ENCODE measurements around the gene GRID1.
"Not testable (repeated sequence)": the region's sequence is repeated elsewhere in the genome, so short reads cannot be mapped to it uniquely, and the experiment has no call there.

Gene GRID1

DNA sequence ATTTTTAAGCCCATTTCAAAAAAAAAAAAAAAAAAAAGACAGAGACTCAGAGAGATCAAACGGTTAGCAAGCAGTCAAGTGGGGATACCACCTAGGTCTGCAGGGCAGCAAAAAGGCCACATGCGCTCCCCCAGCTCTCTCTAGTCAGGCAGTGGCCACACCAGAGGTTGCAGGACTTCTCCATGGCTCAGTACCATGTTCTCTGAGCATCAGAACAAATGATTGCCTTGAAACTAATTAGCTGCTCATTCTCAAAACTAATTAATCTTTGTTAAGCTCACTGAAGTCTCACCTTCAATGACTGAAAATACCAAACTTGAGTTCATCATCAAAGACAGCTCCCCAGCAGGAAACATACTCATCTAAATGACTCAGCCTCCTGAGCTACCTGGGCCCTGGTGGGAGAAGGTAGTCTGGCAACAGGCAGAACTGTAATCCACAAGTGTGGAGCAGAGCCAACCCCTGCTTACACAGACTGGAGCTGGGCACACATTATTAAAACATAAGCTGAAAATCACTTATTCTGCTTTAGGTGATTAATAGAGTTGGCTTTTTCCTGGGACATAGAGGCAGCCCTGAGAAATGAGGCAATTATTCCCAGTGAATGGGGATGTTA lies 319.6 kb downstream of the GRID1 start:
- no peak for DNase-seq

DNA sequence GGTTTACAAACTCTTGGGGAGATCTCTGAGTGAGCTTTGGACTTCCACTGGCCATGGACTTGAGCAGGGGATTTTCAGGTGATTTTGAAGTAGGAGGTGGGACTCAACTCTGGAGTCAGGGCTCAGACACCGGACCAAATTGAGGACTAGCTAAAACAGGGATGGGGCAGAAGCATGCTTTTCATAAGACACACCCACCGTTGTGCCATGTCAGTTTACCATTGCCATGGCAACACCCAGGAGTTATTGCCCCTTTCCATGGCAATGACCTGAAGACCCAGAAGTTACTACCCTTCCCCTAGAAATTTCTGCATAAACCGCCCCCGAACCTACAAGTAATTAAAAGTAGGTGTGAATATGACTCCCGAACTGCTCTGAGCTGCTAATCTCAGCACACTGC lies 320.7 kb downstream of the GRID1 start:
- DNase-seq: no peak

DNA sequence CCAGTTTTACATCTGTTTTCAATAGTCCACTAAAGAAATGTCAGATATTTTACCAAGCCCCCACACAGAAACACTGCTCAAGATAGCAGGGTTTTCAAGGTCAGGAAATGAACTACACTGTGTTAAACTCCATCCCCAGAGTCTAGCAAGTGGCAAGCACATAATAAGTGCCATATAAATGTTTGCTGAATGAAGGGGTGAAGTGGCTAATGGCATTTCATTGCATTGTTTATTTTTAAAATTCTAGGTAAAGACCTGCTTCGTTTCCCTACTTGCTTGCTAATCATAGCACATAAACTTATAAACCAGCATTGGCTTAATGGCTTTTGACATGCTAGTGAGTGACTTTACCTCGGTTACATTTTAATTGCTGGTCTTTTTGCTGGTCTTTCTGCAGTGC lies 322.6 kb downstream of the GRID1 start:
- no peak for DNase-seq

DNA sequence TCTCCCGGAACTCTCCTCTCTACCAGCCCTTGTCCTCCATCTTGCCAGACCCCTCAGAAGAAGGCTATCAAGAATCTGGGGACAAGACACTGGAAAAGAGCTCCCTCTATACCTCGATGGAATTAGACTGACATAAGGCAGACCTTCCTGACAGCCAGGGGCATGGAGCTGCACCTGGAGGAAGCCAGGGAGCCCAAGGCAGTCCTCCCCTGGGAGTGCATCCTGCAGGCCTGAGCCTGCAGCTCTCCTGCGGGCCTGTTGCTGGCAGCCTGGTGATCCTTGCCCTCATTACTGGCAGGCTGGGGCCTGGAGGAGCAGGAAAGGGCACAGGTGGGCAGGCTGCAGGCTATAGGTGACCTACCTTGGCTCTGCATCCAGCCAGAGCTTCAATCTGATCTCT lies 323.4 kb downstream of the GRID1 start:
- peak; percentile 66 for DNase-seq

DNA sequence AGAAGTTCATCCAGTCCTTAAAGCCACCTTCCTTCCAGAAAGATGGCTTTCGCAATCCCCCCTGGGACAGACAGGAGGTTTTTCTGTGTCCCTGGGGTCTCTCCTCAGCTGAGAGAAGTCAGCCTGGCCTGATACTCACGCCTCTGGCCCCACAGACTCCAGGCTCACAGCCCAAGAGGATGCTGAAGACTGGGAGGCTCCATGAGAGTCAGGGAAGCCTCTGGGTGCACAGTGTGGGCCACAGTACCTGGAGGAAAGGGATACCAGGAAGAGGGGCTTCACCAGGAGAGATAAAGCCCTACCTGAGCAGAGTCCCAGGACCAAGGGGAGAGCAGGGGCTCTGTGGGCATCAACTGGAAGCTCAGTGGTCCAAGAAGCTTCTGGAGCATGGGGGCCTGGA lies 324.4 kb downstream of the GRID1 start:
- no peak for DNase-seq

DNA sequence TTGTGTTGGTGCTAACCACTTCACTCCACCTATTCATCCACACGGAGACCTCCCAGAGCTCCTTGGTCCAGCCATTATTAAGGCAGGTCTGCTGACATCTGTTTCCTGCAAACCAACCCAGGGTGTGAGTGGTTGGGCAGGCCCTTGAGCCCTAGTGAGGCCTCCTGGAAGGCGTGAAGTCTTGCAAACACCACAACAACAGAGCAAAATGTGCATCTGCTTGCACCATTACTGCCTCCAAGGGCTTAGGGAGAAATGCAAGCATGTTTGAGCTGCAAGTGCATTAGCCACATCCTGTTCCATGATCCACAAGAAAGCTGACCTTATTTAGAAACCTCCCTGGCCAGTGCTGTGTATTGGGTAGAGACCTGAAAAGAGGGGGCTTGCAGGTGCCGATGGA lies 325.5 kb downstream of the GRID1 start:
- no peak for DNase-seq

DNA sequence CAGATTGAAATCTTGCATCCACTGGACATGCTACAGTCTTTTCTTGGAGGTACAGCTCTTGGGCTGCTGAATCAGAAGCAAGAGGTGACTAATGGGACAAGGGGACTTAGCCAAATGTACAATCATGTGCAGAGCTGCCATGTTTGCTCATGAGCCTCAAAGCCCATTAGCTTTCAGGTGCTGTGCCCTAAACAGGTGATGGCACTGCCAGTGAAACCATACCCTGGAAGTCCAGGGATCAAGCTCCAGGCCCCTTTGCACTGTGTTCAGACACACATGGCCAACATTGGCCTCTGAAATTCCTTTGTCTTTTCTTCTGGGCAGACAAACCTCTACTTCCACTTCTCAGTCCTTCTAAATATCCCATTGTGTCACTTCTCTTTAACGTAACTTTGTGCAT lies 328.2 kb downstream of the GRID1 start:
- DNase-seq: no peak

DNA sequence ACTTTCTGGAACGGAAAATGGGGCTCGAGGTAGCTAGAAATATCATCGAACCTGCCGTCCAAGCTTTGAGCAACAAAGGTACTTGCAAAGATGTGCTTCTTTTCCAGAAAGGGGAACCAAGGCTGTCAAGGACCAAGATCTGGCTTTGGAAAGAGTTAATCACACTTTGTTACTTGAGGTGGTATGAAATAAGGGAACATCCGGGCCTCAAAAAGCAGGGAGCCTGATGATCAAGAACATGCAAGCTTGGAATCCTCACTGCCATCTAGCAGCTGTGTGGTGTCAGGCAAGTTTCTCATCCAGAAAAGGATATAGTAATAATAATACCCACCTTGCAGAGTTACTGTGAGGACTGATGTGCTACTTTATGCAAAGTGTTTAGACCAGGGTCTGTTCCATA lies 329.5 kb downstream of the GRID1 start:
- DNase-seq: no peak

DNA sequence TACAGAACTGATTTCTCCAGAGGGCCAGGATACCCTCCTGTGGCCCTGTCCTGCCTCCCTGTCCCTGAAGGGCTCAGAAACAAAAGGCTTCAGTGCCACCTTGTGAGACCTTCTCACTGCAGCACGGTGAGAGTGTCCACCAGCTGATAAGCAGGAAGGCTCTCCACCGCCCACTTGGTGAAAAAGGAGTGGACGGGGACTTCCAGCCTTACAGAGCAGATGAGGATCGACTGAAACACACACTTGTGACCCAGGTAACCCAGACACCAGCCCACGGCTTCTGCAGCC lies 330.1 kb downstream of the GRID1 start:
- no peak for DNase-seq

DNA sequence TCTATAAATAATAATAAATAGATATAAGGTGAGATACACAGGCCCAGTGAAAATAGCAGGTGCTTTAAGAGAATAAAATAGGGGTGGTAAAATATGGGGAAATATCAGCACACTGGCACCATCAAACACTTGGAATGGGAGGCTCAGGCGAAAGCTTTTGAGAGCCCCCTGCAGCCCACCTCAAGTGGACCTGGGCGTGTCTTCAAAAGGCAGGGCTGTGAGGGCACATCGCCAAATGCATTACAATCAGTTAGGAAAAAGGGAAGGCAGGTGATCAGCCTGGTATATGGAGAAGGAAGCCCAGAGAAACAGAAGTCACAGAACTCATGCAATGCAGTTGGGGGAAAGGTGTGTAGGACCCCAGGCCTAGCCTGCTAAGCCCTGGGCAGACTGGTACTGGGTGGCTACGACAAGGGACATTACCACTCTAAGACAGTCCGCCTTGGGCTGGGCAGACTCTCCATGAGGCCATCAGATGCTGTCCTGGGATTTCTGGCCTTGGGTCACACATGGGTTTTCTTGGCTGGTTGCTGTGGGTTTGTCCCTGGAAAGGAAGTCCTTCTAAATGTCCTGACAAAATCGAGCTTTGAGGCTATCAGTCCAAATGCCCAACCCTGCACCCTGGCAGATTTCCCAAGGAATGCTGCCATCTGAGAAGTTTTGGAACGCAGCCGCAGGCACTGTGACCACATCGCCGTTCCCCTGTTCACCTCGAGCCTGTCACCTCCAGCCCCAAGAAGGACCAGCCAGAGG lies 330.6 kb downstream of the GRID1 start:
- no peak for DNase-seq

DNA sequence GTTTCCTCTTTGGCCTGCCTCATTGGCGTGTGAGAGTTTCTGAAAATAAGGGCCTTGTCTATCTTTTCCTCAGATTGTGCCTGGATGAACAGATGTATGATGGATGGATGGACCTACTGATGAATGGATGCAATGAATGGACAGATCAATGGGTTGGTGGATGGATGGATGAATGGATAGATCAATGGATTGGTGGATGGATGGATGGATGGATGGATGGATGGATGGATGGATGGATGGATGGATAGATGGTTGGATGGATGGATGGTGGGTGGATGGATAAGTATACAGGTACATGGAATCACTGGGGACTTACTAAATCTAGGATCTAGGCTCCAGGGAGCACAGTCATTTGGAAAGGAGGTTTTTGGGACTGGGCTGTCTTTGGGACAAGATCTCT lies 331.9 kb downstream of the GRID1 start:
- DNase-seq: no peak

DNA sequence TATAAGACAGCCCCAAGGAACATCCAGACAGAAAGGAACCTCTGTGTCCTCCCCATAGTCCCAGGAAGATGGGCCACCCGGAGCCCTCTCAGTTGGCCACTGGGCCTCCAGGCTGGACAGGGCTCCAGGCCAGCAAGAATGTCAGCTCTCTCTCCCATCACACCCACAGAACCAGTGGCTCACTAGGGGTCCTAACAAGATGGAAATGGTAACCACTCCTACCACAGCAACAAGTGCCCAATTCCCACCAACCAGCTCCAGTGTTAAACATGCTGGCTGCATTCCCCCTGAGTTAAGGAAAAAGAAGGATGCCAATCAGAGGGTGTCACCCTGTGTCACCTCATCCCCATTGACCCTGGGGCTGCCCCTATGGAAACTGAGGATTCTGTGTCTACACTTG lies 333.0 kb downstream of the GRID1 start:
- no peak for DNase-seq

DNA sequence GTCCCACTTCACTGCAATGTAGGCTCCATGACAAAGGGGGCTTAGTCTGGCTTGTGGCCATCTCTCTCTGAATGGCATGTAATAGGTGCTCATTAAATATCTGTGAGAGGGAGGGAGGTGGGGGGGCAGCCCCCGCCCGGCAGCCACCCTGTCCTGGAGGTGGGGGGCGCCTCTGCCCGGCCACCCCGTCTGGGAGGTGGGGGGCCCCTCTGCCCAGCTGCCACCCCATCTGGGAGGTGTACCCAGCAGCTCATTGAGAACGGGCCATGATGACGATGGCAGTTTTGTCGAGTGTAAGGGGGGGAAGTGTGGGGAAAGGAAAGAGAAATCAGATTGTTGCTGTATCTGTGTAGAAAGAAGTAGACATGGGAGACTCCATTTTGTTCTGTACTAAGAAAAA lies 334.5 kb downstream of the GRID1 start:
- DNase-seq: not testable (repeated sequence)

DNA sequence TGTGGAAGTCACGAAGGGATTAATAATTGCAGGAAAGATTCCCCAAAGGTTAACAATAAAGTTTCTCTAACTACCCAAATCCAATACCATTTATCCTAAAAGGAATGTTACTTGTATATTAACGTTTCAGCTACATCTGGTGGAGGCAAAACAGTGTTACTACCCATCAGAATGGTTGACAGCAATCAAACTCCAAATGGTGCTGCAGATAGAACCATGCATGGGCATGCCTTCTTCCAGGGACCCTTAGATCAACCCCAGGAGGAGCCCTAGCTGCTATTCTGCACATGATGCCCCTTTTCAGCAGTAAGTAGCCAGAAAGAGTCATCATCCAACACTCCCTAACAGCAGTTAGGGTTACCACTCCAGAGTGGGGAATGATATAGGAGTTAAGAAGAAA lies 336.3 kb downstream of the GRID1 start:
- no peak for DNase-seq

DNA sequence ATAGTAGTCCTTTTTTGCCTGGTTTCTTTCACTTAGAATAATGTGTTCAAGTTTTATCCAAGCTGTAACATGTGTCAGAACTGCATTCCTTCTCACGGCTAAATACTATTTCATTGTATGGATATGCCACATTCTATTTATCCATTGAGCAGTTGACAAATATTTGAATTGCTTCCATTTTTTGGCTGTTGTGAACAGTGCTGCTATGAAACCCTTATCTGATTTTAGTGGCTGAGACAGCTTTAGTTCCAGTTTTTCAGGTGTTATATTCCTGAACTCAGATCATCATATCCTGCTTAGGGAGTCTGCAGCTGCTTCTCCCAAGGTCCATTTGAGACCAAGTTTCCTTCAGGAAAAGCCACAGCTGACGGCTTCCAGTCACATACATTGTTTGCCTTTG lies 339.2 kb downstream of the GRID1 start:
- no peak for DNase-seq

DNA sequence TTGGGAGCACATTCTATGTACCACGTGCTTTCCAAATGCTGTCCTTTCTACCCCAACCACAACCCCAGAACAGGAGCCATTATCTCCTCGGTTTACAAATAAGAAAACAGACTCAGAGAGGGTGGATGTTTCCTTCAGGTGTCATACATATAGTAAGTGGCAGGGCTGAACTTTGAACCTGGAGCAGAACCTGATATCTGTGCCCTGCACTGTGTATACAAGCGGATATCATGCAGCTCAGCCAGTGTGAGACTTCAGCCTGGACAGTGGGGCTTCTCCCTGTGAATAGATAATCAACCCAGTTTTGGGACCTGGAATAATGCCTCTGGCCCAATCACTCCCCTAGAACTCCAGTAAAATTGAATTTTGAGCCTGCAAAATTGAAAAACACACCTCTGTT lies 341.1 kb downstream of the GRID1 start:
- no peak for DNase-seq

DNA sequence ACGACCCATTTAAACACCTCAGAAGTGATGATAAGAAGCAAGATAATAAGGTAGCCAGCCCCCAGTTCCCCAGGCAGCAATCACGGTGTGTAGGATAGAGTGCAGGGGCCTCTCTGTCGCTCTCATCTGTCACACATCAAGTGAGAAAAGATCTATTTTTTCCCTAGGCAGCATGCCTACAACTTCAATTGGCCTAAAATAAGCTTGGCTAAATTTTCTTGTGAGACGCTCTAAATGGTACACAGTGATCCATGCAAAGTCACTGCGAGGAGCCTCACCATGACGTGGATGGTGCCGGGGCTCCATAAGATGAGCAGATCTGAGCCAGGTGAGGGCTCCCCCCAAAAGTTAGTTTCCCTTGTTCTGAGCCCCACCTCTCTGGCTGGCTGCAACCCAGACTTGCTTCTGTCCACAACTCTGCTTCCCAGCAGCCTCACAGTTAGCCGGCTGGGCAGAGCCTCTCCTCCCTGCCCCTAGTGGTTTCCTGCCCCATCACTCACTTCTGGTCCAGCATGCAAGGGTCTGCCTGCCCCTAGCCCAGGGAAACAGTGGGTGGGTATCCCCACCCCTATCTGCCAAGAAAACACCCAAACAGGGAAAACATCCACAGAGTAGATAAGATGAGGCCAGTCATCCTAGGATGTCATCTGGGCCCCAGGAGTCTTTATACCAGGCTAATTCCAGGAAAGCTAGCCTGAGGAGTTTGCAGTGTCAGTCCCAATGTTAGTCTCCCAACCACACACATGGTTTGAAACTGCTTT lies 342.1 kb downstream of the GRID1 start:
- DNase-seq: no peak

DNA sequence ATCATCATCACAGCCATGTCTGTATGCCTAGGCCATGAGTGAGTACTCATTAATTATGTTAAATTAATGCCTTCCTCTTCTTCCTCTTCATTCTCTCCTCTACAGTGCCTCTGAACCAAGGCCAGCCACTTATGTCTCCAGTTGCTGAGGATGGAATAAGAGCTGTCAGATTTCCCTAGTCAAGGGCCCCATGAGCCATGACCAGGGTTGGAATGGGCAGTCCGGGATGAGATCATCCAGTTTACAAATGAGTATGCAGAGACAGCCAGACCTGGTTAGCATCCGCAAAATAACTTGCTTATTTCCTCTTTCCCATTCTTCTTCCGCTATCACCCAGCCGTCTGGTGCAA lies 342.7 kb downstream of the GRID1 start:
- no peak for DNase-seq

DNA sequence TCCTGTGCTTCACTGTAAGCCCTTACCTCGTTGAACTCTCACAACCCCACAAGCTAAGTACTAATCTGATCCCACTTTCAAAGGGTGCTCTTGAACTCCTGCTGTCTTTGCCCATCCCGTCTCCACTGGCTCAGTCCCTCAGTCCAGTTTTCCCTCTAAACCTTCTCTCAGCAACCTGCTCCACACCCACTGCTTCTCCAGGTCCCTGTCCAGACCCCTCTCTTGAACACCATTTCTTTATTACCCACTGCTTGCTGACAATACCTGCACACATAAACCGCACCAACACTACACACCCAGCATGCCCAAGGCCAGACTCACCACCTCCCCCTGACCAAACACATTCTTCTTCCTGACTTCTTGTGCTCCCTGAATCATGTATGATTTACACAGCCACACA lies 343.3 kb downstream of the GRID1 start:
- no peak for DNase-seq

DNA sequence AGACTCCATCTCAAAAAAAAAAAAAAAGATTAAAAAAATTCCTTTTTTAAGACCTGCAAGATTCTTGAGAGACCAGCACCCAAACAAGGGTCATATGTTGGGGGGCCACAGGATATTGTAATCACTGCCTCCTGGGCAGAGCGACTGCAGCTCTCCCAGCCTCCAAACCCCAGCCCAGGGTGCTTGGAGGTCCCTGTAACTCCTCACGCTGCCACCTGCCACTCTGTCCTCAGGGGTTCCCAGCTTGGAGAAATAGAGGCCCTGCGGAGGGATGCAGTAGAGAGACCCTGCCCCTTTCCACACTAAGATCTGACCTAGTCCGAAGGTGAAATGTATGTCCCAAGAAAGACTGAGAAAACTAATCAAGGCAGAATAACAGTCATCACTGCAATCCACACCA lies 343.7 kb downstream of the GRID1 start:
- DNase-seq: no peak

DNA sequence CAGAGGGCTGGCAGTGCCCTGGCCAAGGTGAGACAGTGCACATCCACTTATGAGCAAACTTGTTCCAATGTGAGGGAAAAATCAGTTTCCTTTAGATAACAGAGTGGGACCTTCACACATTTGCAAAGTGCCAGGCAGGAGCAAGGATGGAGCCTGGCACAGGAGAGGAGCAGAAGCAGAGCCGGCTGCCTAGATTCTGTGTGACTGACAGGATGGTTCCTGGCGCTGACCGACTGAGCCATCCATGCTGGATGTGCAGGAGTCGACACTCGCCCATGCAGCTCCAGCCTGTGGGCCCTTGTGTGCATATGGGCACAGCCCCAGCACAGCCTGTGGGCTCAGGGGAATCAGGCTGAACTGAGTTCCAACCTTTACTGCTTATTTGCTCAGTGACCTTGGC lies 346.5 kb downstream of the GRID1 start:
- no peak for DNase-seq

DNA sequence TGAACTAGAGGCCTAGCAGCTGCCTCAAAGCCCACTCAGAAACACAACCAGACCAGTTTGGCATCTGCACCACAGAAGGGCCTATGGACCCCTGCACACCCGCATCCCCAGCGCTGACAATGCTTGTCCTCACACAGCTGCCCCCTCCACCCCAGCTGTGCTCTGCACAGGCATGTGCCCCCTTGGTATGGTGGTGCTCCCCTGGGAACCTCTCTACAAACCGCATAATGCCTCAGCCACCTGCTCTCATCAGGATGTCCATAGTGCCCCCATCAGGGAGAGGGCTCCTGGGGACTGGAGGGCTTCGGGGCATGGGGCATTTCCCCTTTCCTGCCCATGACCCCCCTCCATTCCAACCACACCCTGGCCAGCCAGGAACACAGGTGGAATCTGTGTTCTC lies 347.5 kb downstream of the GRID1 start:
- peak; percentile 3 for DNase-seq

DNA sequence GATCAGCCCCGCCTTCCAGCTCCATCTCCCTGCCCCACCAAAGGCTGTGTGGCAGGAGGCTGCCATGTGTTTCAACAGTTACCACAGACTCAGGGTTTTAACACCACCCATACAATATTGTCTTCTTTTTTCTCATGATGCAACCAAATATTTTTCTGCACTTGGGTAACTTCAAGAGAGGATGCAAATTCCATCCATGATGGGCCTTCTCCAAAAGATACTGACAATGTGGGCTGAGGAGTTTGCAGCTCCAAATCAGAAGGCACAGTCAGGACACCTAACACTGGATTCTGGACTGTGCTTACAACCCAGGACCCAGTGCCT lies 347.9 kb downstream of the GRID1 start:
- DNase-seq: no peak

DNA sequence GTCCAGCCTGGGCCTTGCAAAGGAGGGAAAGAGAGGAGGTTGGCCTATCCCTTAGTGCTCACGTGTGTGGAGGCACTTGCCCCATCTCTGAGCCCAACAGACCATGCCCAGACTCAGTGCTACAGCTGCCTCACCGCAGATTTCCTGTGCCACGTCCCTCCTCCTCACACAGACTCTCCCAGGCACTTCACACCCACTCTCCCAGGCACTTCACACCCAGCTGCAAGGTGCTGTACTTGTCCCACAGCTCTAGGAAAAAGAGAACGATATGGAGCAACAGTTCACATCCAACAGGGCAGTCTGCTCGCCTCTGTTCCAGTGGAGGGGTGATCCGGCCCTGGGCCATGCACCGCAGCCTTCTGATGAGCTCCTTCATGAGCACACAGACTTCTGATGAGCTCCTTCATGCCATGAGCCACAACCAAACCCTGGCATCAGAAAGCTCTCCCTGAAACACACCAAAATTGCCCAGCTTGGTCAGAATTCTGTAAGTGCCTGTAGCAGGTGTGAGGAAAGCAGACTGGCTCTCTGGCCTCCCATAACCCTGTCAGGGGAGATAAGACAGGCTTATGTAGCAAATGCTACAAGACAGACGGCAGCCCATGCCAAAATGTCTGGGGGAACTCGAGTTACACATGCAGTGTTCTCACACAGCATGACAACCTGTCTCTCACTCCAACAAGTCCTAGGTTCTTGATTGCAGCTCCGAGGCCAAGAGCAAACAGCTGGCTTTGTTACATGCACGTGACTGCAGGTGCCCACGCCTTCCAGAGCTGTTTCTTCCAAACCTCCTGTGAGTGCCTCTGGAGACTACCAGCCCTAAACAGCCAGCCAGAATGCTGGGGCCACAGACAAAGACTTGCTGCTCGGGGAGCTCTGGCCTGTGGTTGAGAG lies 348.5 kb downstream of the GRID1 start:
- peak; percentile 71 for DNase-seq
